CD4-positive, alpha-beta T cell treated with Interleukin-6 at 100 ng/mL for 8 hours (primary cell): Measurements from ENCODE around the gene WDR88.
"Not testable (repeated sequence)": the region's sequence is repeated elsewhere in the genome, so short reads cannot be mapped to it uniquely, and the experiment has no call there.

Experiments
- DNase-seq: peaks from one replicate; pipeline ENCODE4 v3.0.0-alpha.2; 2020; ENCODE audit warnings: mixed read lengths, low spot score

WDR88 gene

DNA sequence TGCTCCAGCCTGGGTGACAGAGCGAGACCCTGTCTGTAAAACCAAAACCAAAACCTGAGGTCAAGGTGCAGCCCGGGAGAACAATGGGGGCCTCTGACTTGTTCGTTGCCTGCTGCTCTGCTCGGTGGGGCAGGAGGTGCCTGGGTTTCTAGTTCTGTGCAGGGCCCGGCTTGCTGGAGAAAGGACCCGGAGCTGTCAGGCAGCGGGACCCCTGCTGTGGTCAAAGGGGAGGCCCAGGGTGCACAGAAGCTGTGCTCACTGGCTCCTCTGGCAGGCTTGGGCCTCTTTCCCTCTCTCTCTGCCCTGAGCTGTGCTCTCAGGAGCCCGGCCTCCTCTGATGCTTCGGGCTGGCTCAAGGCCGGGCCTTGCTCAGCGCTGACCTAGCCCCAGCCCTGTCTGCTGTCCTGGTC, 65.7 kb downstream of the WDR88 start:
- DNase-seq, result no peak

- no peak for DNase-seq
These were observed 66.3 kb downstream of the WDR88 start for GRCh38 chr19:33198169-33198568.

GRCh38 chr19:33199441-33200265, 67.7 kb downstream of the WDR88 start:
- DNase-seq, result no peak

- no peak for DNase-seq
These were observed 69.6 kb downstream of the WDR88 start for GRCh38 chr19:33201473-33201872.

- no peak for DNase-seq
These were observed 70.1 kb downstream of the WDR88 start for GRCh38 chr19:33201886-33202545.

GRCh38 chr19:33202546-33203507, 70.9 kb downstream of the WDR88 start:
- no peak for DNase-seq

DNA sequence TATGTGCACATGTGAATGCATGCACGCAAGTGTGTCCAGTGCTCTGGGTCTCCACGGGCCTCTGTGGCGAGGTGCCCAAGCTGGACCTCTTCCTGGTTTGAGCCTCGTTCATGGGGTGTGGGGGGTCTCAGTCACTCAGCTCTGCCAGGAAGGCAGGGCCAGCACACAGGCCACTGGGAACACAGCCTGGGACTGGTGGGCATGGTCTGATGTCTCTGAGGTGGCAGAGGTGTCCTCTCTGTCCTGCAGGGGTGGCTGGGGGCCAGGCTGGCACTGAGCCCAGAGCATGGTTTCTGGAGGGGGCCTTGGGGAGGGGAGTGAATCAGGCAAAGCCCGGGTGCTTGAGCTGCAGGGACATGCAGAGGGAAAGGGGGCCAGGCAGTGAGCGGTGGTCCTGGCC, 71.6 kb downstream of the WDR88 start:
- DNase-seq, result no peak

GRCh38 chr19:33204136-33204973, 72.4 kb downstream of the WDR88 start:
- DNase-seq, result no peak

- no peak for DNase-seq
These were observed 73.2 kb downstream of the WDR88 start for GRCh38 chr19:33205110-33205509.

GRCh38 chr19:33205531-33206260, 73.8 kb downstream of the WDR88 start:
- DNase-seq, result no peak

DNA sequence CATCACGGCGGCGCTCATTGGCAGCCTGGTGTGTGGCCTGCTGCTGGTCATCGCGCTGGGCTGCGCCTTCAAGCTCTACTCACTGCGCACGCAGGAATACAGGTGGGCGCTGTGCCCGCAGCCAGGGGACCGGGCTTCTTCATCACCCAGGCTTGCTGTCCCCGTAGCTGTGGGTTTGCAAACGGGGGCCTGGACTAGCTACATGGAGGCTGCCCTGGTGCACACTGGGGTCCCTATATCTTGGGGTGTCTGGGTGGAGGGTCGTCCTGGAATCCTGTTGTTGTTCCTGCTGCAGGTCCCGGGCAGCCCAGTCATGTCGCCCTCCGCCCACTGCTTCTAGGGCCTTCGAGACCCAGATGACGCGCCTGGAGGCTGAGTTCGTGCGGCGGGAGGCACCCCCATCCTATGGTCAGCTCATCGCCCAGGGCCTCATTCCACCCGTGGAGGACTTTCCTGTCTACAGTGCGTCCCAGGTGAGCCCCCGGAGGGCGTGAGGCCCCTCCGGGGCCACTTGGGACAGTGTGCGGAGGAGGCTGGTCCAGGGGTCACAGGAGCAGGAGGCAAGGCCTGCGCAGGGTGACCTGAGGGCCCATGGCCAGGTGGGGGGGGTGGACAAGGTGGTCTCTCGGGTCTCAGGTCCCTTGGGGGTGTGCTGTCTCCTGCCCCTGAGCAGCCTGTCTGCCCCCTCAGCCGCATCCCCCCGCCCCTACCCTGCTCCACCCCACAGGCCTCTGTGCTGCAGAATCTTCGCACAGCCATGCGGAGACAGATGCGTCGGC, 74.5 kb downstream of the WDR88 start:
- DNase-seq, result no peak

DNA sequence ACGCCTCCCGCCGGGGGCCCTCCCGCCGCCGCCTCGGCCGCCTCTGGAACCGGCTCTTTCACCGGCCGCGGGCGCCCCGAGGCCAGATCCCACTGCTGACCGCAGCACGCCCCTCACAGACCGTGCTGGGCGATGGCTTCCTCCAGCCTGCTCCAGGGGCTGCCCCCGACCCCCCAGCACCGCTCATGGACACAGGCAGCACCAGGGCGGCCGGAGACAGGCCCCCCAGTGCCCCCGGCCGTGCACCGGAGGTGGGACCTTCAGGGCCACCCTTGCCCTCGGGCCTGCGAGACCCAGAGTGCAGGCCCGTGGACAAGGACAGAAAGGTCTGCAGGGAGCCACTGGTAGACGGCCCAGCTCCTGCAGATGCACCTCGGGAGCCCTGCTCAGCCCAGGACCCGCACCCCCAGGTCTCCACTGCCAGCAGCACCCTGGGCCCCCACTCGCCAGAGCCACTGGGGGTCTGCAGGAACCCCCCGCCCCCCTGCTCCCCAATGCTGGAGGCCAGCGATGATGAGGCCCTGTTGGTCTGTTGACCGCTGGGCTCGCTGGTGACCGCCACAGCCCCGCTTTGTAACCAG, 75.2 kb downstream of the WDR88 start:
- DNase-seq, result no peak

DNA sequence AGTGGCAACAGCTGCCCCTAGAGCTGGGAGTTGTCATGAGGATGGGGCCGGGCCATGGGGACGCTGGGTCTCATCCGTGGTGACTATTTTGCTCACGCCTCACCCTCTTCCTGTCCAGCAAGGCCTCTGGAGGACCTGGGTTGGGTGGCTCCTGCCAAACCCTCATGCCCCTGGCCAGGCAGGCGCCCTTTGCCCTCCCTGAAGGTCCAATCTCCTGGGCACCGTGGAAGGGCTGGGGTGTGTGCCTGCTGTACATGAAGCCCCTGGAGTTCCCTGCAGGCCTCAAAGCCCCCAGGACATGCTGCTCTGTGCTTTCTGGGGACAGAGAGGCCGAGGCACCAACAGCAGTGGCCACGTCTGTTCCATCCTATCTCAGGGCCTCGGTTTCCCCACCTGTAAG, 76.0 kb downstream of the WDR88 start:
- DNase-seq, result no peak

DNA sequence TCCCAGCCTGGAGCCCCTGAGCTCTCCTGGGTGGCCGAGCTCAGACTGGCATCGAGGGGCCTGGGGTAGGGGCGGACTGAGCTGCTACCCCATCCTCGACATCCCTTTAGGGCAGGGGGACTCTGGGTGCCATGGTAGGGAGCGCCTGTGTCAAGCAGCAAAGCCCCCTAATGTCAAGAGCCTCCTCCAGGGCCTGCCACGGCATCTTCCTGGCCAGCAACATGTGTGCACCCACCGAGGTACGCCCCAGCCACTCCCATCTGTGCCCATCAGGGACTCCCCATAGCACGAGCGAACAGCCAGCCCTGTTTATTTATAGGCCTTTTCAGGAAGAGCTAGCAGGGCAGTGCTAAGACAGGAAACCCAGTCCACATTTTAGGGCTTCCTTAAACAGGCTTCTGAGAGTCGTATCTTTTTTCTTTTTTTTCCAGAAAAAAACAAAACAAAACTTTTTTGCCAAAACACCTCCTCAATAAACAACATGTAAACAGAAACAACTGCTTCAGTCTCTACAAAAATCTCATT, 76.5 kb downstream of the WDR88 start:
- DNase-seq, result no peak

DNA sequence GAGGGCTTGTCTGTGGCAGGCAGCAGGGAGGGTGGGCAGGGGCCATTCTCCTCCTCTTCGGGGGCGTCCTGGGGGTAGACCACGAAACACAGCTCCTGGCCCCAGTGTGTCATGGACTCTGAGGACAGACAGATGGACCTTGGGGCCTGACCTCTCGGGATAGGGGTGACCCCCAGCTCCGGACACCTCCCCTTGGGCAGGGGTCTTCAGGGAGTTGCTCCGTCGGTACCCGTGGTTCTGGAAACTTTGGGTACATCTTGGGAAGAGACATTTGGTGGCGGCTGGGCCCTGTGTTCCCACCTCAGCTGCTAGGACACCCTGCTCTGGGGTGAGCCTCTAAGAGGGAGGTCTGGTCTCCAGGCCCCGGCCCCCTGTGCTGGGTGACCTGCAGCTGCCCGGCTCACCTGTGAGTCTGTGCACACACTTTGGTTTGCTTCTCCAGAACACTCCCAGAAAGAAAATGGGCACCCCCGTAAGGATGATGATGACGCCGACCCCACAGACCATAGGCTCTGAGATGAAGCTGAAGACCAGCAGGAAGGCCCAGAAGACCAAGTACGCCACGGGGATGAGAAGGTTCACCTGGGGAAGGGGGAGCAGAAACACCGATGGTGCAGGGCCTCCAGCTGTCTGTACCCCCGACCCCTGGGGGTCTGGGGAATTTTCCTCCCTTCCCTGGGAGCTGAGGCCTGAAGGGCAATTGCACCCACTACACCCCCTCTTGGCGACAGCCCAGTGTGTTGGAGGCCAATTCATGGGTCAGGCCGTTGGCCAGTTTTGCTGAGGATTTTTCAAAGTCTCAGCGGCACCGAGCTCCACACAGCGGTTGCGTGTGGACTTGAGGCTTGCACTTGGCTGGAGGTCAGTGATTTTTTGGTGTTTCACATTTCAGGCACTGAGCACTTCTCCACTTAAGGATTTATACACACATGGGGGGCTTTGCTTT, 77.3 kb downstream of the WDR88 start:
- DNase-seq, result no peak

GRCh38 chr19:33209850-33210230, 77.9 kb downstream of the WDR88 start:
- DNase-seq, result not testable (repeated sequence)

- DNase-seq, result no peak
These were observed 78.5 kb downstream of the WDR88 start for GRCh38 chr19:33210266-33210940.
